ENCODE results near the gene LARP4.

- TF ChIP-seq CTCF (conservative IDR thresholded peaks at IDR 0.05; ENCODE audit: low read length) (no peak), EZH2phosphoT487 (IDR thresholded peaks at IDR 0.05; ENCODE audit: borderline replicate concordance, low read depth, low read length) (no peak)
Measured at GRCh38 chr12:50517421-50518048, 116.8 kb downstream of the LARP4 start.
